NOMO-1 (cell line): ENCODE results near the gene TAS2R40.

ENCODE experiments used
- DNase-seq, 2 experiments: peaks; one replicate each; lab custom pipeline; 2025; ENCODE audit not compliant: unreplicated experiment in 2 of 2; lab: John Stamatoyannopoulos, UW

TAS2R40 gene

DNA sequence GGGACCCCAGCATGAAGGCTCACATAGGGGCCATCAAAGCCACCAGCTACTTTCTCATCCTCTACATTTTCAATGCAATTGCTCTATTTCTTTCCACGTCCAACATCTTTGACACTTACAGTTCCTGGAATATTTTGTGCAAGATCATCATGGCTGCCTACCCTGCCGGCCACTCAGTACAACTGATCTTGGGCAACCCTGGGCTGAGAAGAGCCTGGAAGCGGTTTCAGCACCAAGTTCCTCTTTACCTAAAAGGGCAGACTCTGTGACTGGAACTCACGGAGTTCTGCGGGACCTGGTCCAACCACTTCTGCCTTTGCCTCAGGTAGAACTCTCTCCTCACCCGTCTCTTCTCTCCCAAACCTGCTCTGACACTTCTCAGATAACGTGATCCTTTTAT is 945 bp downstream of the TAS2R40 start:
- peak; percentile 68 to 71 for DNase-seq

GRCh38 chr7:143223784-143224183 is 1.9 kb downstream of the TAS2R40 start:
- DNase-seq = no peak

- DNase-seq = no peak
Measured at GRCh38 chr7:143225047-143225446, 3.2 kb downstream of the TAS2R40 start.

DNA sequence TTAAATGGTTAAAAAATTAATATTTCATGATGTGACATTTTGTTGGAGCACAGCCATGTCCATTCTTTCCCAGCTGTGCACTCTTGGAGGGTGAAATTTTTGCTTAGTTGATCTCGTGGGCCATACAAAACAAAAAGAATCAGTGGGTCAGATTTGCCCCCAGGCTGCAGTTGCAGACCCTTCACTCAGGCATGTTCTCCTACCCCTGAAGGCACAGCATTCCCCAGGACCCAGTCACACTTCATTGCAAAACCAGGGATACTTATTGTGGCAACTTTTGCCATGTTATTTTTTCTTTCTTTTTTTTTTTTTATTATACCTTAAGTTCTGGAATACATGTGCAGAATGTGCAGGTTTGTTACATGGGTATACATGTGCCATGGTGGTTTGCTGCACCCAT is 6.0 kb downstream of the TAS2R40 start:
- DNase-seq = no peak

DNA sequence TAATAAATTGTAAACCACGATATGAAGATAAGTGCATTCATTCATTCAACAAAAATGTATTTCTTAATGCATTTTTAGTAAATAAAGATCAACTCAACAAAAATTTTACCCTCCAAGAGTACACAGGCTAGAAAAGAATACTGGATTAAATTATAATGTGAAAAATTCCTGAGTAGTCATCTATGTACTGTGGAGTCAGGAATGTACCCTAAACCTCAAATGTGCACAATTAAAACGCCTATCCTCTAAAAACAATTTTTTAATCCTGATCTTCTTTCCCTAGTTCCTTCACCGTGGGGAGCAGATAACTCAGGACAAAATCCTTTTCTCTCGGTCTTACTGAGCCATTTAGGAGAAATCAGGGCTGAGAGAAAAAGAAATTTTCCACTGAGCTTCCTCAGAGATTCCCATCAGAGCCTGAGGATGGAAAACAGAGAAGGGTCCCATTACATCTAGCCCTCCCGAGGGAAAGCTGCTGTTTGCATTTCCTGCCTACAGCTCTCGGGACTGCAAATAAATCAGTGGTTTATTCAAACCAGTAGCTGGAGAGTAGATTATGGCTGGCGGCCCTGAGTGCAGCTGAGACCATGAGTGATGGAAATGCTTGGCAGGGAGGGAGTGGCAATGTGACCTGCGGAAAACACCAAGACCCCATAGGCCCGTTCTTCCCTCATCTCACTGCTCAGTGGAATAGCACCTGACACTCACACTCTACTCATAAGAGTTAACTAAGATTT is 7.4 kb downstream of the TAS2R40 start:
- no peak for DNase-seq

GRCh38 chr7:143230602-143231457 is 9.0 kb downstream of the TAS2R40 start:
- DNase-seq = no peak

DNA sequence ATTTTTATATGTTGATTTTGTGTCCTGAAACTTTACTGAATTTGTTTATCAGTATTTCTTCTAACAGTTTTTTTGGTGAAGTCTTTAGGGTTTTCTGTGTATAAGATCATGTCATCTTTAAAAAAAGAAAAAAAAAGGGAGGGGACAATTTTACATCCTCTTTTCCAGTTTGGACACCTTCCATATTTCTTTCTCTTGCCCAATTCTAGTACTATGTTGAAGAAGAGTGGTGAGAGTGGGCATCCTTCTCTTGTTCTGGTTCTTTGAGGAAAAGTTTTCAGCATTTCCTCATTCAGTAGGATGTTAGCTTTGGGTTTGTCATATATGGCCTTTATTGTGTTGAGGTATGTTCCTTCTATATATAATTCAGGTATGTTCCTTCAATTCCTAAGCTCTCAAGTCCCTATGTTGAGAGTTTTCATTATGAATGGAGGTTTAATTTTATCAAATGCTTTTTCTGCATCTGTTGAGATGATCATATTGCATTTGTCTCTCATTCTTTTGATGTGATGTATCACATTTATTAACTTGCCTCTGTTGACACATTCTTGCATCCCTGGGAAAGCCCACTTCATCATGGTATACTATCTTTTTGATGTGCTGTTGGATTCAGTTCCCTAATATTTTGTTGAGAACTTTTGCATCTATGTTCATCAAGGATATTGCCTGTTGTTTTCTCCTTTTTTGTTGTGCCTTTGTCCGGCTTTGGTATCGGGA is 12.1 kb downstream of the TAS2R40 start:
- DNase-seq = peak in 1 of 2 experiments; percentile 2

DNA sequence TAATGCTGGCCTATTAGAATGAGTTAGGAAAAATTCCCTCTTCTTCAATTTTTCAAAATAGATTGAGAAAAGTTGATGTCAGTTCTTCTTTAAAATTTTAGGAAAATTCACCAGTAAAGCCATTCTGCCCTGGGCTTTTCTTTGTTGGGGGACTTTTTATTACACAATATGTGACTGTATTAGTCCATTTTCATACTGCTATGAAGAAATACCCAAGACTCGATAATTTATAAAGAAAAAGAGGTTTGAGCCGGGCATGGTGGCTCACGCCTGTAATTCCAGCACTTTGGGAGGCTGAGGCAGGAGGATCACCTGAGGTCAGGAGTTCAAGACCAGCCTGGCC is 12.7 kb downstream of the TAS2R40 start:
- DNase-seq = no peak

DNA sequence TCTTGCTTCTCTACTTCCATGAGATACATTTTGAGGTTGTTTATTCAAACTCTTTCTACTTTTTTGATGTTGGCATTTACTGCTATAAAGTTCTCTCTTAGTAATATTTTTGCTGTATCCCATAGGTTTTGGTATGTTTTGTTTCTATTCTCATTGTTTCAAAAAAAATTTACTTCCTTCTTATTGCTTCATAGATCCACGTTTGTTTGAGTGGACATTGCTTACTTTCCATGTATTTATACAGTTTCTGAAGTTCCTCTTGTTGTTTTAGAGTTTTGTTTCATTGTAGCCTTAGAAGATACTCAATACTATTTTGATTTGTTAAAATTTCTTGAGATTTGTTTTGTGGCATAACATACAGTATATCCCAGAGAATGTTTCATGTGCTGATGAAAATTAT is 13.7 kb downstream of the TAS2R40 start:
- no peak for DNase-seq

GRCh38 chr7:143236408-143236990 is 14.7 kb downstream of the TAS2R40 start:
- no peak for DNase-seq

- DNase-seq = peak; percentile 26 to 28
Measured at GRCh38 chr7:143237366-143237765, 15.5 kb downstream of the TAS2R40 start.

DNA sequence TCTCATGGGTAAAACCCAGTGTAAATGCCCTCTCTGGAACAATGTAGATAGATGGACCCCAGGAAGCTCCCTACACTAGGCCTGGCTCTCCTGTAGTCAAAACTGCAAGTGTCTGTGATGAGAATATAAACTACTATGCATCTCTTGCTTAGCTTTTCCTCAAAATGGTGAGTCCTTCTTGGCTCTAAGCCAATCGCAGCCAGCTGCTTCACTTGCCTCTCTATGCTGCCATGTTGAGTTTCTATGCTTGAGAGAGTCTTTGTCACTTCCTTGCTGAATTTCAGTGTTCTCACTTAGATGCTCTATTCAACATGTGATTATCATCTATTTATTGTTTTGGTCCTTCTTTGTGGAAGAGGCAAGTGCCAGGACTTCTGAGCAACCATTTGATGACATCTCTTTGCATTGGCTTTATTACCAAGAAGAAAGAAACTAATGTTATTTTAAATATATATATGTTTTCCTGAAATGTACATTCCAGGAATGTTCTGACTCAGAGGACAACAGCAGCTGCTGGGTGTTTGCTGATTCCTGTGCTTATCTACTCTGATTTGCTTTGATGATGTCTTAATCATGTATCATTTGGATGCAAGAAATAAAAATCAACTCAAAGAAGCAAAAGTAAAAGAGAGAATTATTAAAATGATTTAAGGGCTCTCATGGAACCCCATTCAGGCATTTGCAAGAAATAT is 16.6 kb downstream of the TAS2R40 start:
- no peak for DNase-seq

DNA sequence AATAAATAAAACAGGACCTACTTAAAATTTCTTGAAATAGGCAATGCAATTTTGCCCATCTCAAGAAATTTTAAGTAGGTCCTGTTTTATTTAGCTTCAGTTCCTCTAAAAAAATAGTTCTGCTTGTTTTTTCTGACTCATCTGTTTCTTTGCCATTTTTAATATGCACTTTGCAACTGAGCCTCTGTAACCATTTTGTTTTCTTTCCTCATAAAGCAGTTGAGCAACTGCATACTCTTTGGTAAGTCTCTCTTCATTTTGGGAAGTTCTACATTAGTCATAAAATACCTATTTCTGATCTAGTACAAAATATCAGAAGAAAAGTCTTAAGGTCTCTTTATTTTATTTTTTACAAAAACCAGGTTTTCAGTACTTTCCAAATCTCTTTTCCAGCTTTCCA is 18.0 kb downstream of the TAS2R40 start:
- DNase-seq = peak; percentile 67 to 84

- DNase-seq = peak; percentile 40 to 68
Measured at GRCh38 chr7:143240291-143241168, 18.7 kb downstream of the TAS2R40 start.

- no peak for DNase-seq
Measured at GRCh38 chr7:143242306-143242705, 20.5 kb downstream of the TAS2R40 start.

- DNase-seq = no peak
Measured at GRCh38 chr7:143243111-143243510, 21.3 kb downstream of the TAS2R40 start.

DNA sequence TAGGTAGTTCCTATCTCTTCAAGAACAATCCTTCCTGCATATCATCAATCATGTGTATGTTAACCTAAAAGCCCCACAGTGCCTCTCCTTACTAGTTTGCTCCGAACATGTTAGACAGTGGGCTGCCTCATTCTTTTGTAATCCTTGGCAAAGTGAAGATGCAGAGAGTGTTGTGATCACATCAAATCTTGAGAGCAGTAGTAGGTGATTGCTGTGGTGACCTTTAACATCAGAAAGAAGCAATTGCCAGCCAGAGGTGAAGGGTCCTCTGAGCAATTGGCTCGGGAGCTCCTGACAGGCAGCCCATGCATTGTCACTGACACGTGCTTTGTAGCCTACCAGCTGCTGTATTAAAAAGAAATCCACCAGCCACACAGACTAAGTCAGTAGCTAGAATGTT is 21.8 kb downstream of the TAS2R40 start:
- DNase-seq = no peak

GRCh38 chr7:143244321-143244720 is 22.5 kb downstream of the TAS2R40 start:
- DNase-seq = no peak

GRCh38 chr7:143245123-143245522 is 23.3 kb downstream of the TAS2R40 start:
- DNase-seq = peak in 1 of 2 experiments; percentile 68

DNA sequence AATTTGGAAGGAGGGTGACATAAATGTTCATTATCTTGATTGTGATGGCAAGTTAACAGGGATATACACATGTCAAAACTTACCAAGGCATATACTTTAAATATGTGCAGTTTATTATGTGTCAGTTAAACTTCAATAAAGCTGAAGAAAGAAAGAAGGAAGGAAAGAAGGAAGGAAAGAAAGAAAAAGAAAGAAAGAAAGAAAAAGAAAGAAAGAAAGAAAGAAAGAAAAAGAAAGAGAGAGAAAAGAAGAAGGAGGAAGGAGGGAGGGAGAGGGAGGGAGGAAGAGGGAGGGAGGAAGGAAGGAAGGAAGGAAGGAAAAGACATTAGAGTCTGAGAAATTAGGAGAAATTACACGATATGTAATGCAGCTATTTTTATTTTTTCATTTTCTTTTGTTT is 25.5 kb downstream of the TAS2R40 start:
- DNase-seq = no peak
